ENCODE measurements around the gene MPV17L. TPM values are rescaled to one million over a fixed set of nuclear protein-coding genes. Genes with fewer than 3 reads are reported as not detected.
"Not testable (repeated sequence)": the region's sequence is repeated elsewhere in the genome, so short reads cannot be mapped to it uniquely, and the experiment has no call there.

The MPV17L gene
- total and polyA plus RNA-seq, 10 donors, result 0.79 to 9.0 (median 3.6) TPM

DNA sequence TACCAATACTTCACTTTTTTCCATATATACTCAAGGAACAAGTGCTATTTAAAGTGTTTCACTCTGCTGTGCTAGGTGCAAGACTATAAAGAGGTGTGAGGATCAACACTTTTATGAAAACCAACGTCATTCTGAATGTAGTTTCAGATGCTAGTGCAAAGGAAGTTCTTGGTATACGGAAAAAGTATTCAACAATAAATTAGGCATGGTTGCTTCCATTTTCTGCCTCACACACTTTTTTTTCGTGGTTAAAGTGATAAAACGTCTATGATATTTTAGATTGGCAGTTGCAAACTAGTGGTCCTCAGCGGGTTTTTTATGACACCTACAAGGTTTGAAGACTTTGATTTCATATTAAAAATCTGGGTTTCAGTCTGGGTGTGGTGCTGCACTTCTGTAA is 5.6 kb upstream of the MPV17L start:
- H3K27ac ChIP-seq; H3K4me1 ChIP-seq; H3K9me3 ChIP-seq; H3K4me3 ChIP-seq; DNase-seq; H3K36me3 ChIP-seq; intact Hi-C loops (cut with DNase I; ENCODE audit: low total_unique reads); H3K27me3 ChIP-seq (replicated peaks in 1 of 7): not testable (repeated sequence)
- WGBS, 5 donors, result 63 to 76% (median 64%) methylated on average over 5 of the region's 5 CpGs

DNA sequence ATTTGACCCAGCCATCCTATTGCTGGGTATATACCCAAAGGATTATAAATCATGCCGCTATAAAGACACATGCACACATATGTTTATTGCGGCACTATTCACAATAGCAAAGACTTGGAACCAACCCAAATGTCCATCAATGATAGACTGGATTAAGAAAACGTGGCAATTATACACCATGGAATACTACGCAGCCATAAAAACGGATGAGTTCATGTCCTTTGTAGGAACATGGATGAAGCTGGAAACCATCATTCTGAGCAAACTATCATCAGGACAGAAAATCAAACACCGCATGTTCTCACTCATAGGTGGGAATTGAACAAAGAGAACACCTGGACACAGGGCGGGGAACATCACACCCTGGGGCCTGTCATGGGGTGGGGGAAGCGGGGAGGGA is 2.5 kb upstream of the MPV17L start:
- 90 to 94% (median 92%) methylated on average over 6 to 8 of the region's 8 CpGs for WGBS, 5 donors
- H3K27ac ChIP-seq; DNase-seq; H3K9me3 ChIP-seq; H3K36me3 ChIP-seq; intact Hi-C loops (cut with DNase I; ENCODE audit: low total_unique reads); H3K4me3 ChIP-seq: not testable (repeated sequence)
- Histone ChIP-seq H3K27me3 (replicated peaks in 1 of 7) (peaks cover 0 to 26% (median 9%) of the 10 kb centered on the region in 7 donors), H3K4me1 (peaks cover 0 to 12% (median 8%) of the 10 kb centered on the region in 6 donors)

GRCh38 chr16:15396509-15396829 is 915 bp downstream of the MPV17L start:
- Histone ChIP-seq H3K4me1 (peaks cover 0 to 12% (median 8%) of the 10 kb centered on the region in 6 donors), H3K27me3 (replicated peaks in 1 of 7) (peaks cover 0 to 26% (median 9%) of the 10 kb centered on the region in 7 donors), H3K4me3 (peak overlapping the region in 3 of 8 donors; percentile 47 to 73 (median 58))
- DNase-seq; H3K9me3 ChIP-seq; H3K36me3 ChIP-seq; H3K27ac ChIP-seq; intact Hi-C loops (cut with DNase I; ENCODE audit: low total_unique reads): not testable (repeated sequence)
- WGBS, 5 donors, result 81 to 89% (median 84%) methylated on average over 8 of the region's 8 CpGs

DNA sequence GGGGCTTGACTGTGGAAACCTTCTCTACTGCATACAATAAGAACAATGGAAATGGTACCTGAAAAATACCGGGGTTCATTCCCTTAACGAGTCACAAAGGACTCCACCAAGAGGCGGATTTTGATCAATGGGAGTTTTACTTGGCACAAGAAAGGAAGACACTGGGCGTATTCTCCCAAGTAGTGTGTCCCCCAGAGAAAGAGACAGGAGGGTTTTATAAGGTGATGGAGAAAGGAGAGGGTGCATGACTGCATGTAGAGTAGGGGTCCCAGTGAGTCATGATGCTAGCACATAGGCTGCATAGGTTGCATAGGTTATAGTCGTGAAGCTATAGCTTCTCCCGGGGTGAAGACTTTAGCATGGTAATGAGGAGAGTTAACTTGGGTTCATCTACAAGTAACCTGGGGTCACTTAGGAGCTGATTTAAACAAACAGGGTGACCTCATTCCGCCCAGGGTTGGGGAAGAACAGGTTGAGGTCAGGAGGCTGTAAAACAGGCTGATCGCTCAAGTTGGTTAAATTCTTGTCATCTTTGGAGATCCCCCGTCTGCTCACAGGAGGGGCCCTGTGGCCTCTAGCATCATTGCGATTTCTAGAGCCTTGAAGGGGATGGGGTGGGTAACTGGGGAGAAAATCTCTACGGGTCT is 1.5 kb downstream of the MPV17L start:
- WGBS, 5 donors, result 89 to 96% (median 92%) methylated on average over 11 of the region's 11 CpGs
- intact Hi-C loops (cut with DNase I; ENCODE audit: low total_unique reads), result no loop called here
- DNase-seq, result no peak
- no peaks in the 10 kb centered on the region for H3K9me3 ChIP-seq
- no peak overlapping the region for H3K27ac ChIP-seq
- no peaks in the 10 kb centered on the region for H3K36me3 ChIP-seq
- TF ChIP-seq POLR2A (IDR thresholded peaks at IDR 0.05), result no peak
- TF ChIP-seq, protein P1, sequence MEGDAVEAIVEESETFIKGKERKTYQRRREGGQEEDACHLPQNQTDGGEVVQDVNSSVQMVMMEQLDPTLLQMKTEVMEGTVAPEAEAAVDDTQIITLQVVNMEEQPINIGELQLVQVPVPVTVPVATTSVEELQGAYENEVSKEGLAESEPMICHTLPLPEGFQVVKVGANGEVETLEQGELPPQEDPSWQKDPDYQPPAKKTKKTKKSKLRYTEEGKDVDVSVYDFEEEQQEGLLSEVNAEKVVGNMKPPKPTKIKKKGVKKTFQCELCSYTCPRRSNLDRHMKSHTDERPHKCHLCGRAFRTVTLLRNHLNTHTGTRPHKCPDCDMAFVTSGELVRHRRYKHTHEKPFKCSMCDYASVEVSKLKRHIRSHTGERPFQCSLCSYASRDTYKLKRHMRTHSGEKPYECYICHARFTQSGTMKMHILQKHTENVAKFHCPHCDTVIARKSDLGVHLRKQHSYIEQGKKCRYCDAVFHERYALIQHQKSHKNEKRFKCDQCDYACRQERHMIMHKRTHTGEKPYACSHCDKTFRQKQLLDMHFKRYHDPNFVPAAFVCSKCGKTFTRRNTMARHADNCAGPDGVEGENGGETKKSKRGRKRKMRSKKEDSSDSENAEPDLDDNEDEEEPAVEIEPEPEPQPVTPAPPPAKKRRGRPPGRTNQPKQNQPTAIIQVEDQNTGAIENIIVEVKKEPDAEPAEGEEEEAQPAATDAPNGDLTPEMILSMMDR (IDR thresholded peaks at IDR 0.05 in 8 of 11, conservative IDR thresholded peaks at IDR 0.05 in 3 of 11), result no peak
- TF ChIP-seq POLR2AphosphoS5 (IDR thresholded peaks at IDR 0.05), result no peak
- peaks cover 0 to 26% (median 9%) of the 10 kb centered on the region in 7 donors for H3K27me3 ChIP-seq (replicated peaks in 1 of 7)
- peaks cover 0 to 12% (median 8%) of the 10 kb centered on the region in 6 donors for H3K4me1 ChIP-seq
- no peak overlapping the region for H3K4me3 ChIP-seq

- no peak for DNase-seq
- Histone ChIP-seq H3K27ac (no peak overlapping the region), H3K4me1 (peaks cover 0 to 20% (median 12%) of the 10 kb centered on the region in 6 donors), H3K36me3 (no peaks in the 10 kb centered on the region), H3K27me3 (replicated peaks in 1 of 7) (peaks cover 0 to 26% (median 9%) of the 10 kb centered on the region in 7 donors), H3K4me3 (no peak overlapping the region), H3K9me3 (no peaks in the 10 kb centered on the region)
- TF ChIP-seq POLR2A (IDR thresholded peaks at IDR 0.05), result no peak
- TF ChIP-seq, protein P1 (IDR thresholded peaks at IDR 0.05 in 8 of 11, conservative IDR thresholded peaks at IDR 0.05 in 3 of 11), result no peak
- no peak for TF ChIP-seq POLR2AphosphoS5 (IDR thresholded peaks at IDR 0.05)
- intact Hi-C loops (cut with DNase I; ENCODE audit: low total_unique reads), result no loop called here
- WGBS, 5 donors, result 80 to 90% (median 86%) methylated on average over 14 of the region's 14 CpGs
Measured at GRCh38 chr16:15398618-15399316, 3.2 kb downstream of the MPV17L start.
